GM21381 (cell line): ENCODE data around the gene NRP1.
A peak's percentile ranks its signal among the peaks of the same experiment; 100 is the strongest.

Source experiments
- ATAC-seq: cut with Tn5 transposase; IDR thresholded peaks from one replicate; pipeline ENCODE4 v1.9.1; 2021; ENCODE audit warnings: mild to moderate bottlenecking, moderate library complexity; ENCODE audit not compliant: unreplicated experiment

NRP1 gene

GRCh38 chr10:33216661-33217427, 117.6 kb downstream of the NRP1 start:
- no peak for ATAC-seq

- no peak for ATAC-seq
These were observed 118.8 kb downstream of the NRP1 start for GRCh38 chr10:33215635-33216034.

- no peak for ATAC-seq
These were observed 119.3 kb downstream of the NRP1 start for GRCh38 chr10:33215154-33215553.

- ATAC-seq = no peak
These were observed 120.3 kb downstream of the NRP1 start for GRCh38 chr10:33214174-33214573.

GRCh38 chr10:33212061-33212748, 122.3 kb downstream of the NRP1 start:
- no peak for ATAC-seq

- ATAC-seq = no peak
These were observed 123.2 kb downstream of the NRP1 start for GRCh38 chr10:33211106-33211878.

GRCh38 chr10:33209802-33210201, 124.7 kb downstream of the NRP1 start:
- ATAC-seq = no peak

GRCh38 chr10:33208166-33208565, 126.3 kb downstream of the NRP1 start:
- no peak for ATAC-seq

- ATAC-seq = no peak
These were observed 130.4 kb downstream of the NRP1 start for GRCh38 chr10:33204031-33204430.

- no peak for ATAC-seq
These were observed 132.5 kb downstream of the NRP1 start for GRCh38 chr10:33201971-33202370.

- no peak for ATAC-seq
These were observed 133.2 kb downstream of the NRP1 start for GRCh38 chr10:33201056-33201780.

- ATAC-seq = no peak
These were observed 134.7 kb downstream of the NRP1 start for GRCh38 chr10:33199731-33200232.

- ATAC-seq = no peak
These were observed 135.9 kb downstream of the NRP1 start for GRCh38 chr10:33198610-33199009.

GRCh38 chr10:33196710-33197491, 137.6 kb downstream of the NRP1 start:
- ATAC-seq = no peak

- no peak for ATAC-seq
These were observed 138.1 kb downstream of the NRP1 start for GRCh38 chr10:33196377-33196706.

- ATAC-seq = no peak
These were observed 138.7 kb downstream of the NRP1 start for GRCh38 chr10:33195608-33196376.

- no peak for ATAC-seq
These were observed 140.6 kb downstream of the NRP1 start for GRCh38 chr10:33193701-33194521.

- ATAC-seq = peak; percentile 95
These were observed 141.3 kb downstream of the NRP1 start for GRCh38 chr10:33193057-33193700.
